Suprapubic skin (tissue), 4 donors: ENCODE results near the gene FNDC3A. TPM values are rescaled to one million over a fixed set of nuclear protein-coding genes. Genes with fewer than 3 reads are reported as not detected.

Source experiments
- DNase-seq, 2 donors: peaks; one replicate each; pipeline ENCODE4 v3.0.0-alpha.2; 2019; ENCODE audit warnings: low spot score in 2 of 2
- H3K27ac ChIP-seq: fragments of 200-600 bp; sonication (generic); one replicate; pipeline ENCODE4 v1.5.1; 2019
- H3K27me3 ChIP-seq: fragments of 200-600 bp; sonication (generic); one replicate; pipeline ENCODE4 v1.5.1; 2019
- H3K36me3 ChIP-seq: fragments of 200-600 bp; sonication (generic); one replicate; pipeline ENCODE4 v1.5.1; 2019
- H3K4me1 ChIP-seq: fragments of 200-600 bp; sonication (generic); one replicate; pipeline ENCODE4 v1.5.1; 2019
- H3K4me3 ChIP-seq: fragments of 200-600 bp; sonication (generic); one replicate; pipeline ENCODE4 v1.5.1; 2019; ENCODE audit warnings: mild to moderate bottlenecking
- H3K9me3 ChIP-seq: fragments of 200-600 bp; sonication (generic); one replicate; pipeline ENCODE4 v1.5.1; 2019
- EP300 ChIP-seq: sonication (generic); formaldehyde crosslinking; IDR thresholded peaks from one replicate; pipeline ENCODE4 v1.6.1; 2017; ENCODE audit warnings: antibody characterized with exemption
- POLR2A ChIP-seq, 2 donors: fragments of 450-650 bp; IDR thresholded peaks; one replicate each; pipeline ENCODE4 v1.6.1; 2017; ENCODE audit warnings: antibody characterized with exemption in 2 of 2, mild to moderate bottlenecking in 2 of 2, moderate library complexity in 2 of 2
- POLR2AphosphoS5 ChIP-seq, 3 donors: sonication (generic); formaldehyde crosslinking; IDR thresholded peaks; one replicate each; pipeline ENCODE4 v1.6.1; 2017; ENCODE audit warnings: antibody characterized with exemption in 3 of 3
- WGBS: methylation state at CpG from one replicate; pipeline ENCODE4 v1.1.5; 2018; 5-methylcytosine and 5-hydroxymethylcytosine counted together
- total RNA-seq, 4 donors: library from RNA; depleted of rRNA; stranded (reverse); fragments of >200 nt; gene quantifications; one replicate each; pipeline ENCODE4 v1.1.0, GENCODE V29; 2016
- TF ChIP-seq, protein P1 (sequence below), 2 donors: fragments of 200-600 bp in 1 of 2; fragments of 450-650 bp in 1 of 2; sonication (generic) in 1 of 2; IDR thresholded peaks; one replicate each; pipeline ENCODE4 v1.5.1; 2016 to 2019; ENCODE audit warnings: antibody characterized with exemption in 2 of 2, mild to moderate bottlenecking in 1 of 2, moderate library complexity in 1 of 2

FNDC3A gene
- total RNA-seq, 4 donors from 2014 or later = 19.9 to 30.7 (median 24.9) TPM

DNA sequence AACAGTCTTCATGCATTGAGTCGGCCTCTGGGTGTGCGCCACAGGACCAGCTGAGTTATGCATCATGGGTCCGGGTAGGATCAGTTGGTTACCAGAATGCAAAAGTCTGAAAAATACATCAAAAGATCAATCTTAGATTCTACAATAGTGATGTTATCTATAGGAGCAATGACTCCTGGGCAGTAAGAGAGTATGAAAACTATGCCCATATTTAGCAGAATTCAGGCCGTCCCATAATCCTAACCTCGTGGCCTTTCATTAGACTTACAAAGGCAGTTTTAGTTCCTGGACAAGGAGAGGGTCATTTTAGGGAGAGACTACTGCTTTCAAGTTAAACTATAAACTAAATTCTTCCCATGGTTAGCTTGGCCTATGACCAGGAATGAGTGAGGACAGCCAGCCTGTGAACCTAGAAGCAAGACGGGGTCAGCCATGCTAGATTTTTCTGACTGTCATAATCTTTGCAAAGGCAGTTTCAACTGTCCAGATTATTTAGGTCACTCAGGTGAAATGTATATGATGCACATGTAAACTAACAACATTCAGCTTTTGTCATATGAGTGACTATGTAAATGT lies 260.2 kb downstream of the FNDC3A start:
- DNase-seq = no peak
- TF ChIP-seq EP300 (no peak), POLR2A (IDR thresholded peaks at IDR 0.05) (no peak), POLR2AphosphoS5 (IDR thresholded peaks at IDR 0.05) (no peak)
- TF ChIP-seq, protein P1, sequence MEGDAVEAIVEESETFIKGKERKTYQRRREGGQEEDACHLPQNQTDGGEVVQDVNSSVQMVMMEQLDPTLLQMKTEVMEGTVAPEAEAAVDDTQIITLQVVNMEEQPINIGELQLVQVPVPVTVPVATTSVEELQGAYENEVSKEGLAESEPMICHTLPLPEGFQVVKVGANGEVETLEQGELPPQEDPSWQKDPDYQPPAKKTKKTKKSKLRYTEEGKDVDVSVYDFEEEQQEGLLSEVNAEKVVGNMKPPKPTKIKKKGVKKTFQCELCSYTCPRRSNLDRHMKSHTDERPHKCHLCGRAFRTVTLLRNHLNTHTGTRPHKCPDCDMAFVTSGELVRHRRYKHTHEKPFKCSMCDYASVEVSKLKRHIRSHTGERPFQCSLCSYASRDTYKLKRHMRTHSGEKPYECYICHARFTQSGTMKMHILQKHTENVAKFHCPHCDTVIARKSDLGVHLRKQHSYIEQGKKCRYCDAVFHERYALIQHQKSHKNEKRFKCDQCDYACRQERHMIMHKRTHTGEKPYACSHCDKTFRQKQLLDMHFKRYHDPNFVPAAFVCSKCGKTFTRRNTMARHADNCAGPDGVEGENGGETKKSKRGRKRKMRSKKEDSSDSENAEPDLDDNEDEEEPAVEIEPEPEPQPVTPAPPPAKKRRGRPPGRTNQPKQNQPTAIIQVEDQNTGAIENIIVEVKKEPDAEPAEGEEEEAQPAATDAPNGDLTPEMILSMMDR (IDR thresholded peaks at IDR 0.05) = no peak
- Histone ChIP-seq H3K4me3 (no peak overlapping the region), H3K27ac (no peak overlapping the region), H3K9me3 (no peaks in the 10 kb centered on the region), H3K27me3 (no peaks in the 10 kb centered on the region), H3K36me3 (no peaks in the 10 kb centered on the region), H3K4me1 (no peaks in the 10 kb centered on the region)
- WGBS = 92% methylated on average over 6 of the region's 6 CpGs

DNA sequence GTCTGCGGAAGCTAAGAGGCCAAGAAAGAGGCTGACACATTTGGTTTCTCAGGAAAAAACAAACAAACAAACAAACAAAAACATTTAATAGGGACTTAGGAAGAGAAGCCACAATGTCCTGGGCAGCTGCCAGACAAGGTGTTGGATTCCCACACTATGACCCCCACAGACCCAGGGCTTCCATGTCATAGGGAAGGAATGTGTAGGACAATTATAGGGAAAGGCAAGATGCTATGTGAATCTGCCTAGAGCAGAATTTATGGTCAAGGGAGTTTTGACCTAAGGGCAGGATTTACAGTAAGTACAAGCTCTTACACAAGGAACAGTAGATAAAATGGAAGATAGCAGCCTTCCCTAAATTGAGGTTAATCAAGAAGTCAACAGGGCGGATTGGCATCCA lies 262.9 kb downstream of the FNDC3A start:
- no peaks in the 10 kb centered on the region for H3K36me3 ChIP-seq
- WGBS = 90% methylated on average over 2 of the region's 2 CpGs
- no peaks in the 10 kb centered on the region for H3K9me3 ChIP-seq
- TF ChIP-seq EP300 = no peak
- TF ChIP-seq, protein P1 (IDR thresholded peaks at IDR 0.05) = no peak
- TF ChIP-seq POLR2AphosphoS5 (IDR thresholded peaks at IDR 0.05) = no peak
- TF ChIP-seq POLR2A (IDR thresholded peaks at IDR 0.05) = no peak
- no peaks in the 10 kb centered on the region for H3K27me3 ChIP-seq
- no peaks in the 10 kb centered on the region for H3K4me1 ChIP-seq
- no peak overlapping the region for H3K27ac ChIP-seq
- H3K4me3 ChIP-seq = no peak overlapping the region
- DNase-seq = no peak

DNA sequence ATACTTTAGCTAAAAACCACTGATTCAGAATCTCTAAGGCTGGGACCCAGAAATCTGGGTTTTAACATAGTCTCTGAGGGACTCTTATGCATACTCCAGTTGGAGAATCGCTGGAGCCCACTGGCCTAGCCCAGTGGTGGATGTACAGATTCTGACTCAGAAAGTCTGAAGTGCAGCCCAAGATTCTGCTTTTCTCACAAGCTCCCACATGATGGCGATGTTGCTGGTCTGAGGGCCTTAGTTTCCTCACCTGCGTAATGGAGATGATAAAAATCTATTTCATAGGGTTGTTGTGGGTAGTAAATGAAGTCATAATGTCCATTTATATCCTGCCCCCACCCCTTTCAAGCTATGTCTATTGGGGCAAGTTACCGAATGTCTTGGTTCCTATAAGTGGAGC lies 264.3 kb downstream of the FNDC3A start:
- H3K9me3 ChIP-seq = no peaks in the 10 kb centered on the region
- 49% methylated on average over 4 of the region's 4 CpGs for WGBS
- DNase-seq = no peak
- H3K4me1 ChIP-seq = no peaks in the 10 kb centered on the region
- H3K36me3 ChIP-seq = no peaks in the 10 kb centered on the region
- H3K27ac ChIP-seq = no peak overlapping the region
- TF ChIP-seq, protein P1 (IDR thresholded peaks at IDR 0.05) = no peak
- TF ChIP-seq POLR2A (IDR thresholded peaks at IDR 0.05) (no peak), POLR2AphosphoS5 (IDR thresholded peaks at IDR 0.05) (no peak), EP300 (no peak)
- H3K4me3 ChIP-seq = no peak overlapping the region
- H3K27me3 ChIP-seq = no peaks in the 10 kb centered on the region

DNA sequence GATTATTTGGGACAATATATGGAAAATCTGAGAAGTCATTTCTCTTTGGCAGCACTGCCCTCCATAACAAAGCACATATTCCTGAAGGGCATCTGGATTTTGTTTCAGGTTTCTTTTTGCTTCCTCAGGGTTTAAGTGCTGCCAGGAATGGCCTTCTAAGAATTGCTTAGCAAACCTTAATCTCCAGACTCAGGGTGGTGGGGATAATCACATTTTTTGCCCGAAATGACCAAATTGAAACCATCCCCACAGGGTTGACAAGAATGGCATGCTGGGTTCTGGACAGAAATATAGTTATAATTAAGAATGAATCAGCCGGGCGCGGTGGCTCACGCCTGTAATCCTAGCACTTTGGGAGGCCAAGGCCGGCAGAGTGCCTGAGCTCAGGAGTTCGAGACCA lies 265.6 kb downstream of the FNDC3A start:
- no peaks in the 10 kb centered on the region for H3K9me3 ChIP-seq
- no peak overlapping the region for H3K4me3 ChIP-seq
- no peak overlapping the region for H3K27ac ChIP-seq
- TF ChIP-seq EP300 = no peak
- no peak for TF ChIP-seq POLR2AphosphoS5 (IDR thresholded peaks at IDR 0.05)
- no peak for TF ChIP-seq POLR2A (IDR thresholded peaks at IDR 0.05)
- TF ChIP-seq, protein P1 (IDR thresholded peaks at IDR 0.05) = no peak
- no peaks in the 10 kb centered on the region for H3K27me3 ChIP-seq
- H3K4me1 ChIP-seq = no peaks in the 10 kb centered on the region
- no peak for DNase-seq
- no peaks in the 10 kb centered on the region for H3K36me3 ChIP-seq
- 84% methylated on average over 7 of the region's 7 CpGs for WGBS

DNA sequence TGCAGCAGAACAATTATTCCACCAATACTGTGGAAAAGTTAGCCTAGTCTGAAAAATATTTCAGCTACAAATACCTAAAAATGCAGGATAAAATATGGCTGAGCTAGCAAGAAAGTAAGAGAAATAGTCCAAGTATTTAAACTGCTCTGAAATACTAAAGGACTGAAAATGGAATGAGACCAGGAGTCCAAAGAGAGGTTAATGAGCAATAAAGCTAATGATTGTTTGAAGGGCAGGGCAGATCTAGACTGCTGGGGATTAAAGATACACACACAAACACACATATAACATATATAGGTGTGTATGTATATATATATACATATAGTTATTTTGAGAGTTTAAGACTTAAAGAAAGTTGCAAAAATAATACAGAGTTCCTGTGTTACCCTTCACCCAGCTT lies 269.4 kb downstream of the FNDC3A start:
- H3K27me3 ChIP-seq = no peaks in the 10 kb centered on the region
- H3K36me3 ChIP-seq = peaks cover under 1% of the 10 kb centered on the region
- TF ChIP-seq, protein P1 (IDR thresholded peaks at IDR 0.05) = no peak
- no peak for TF ChIP-seq POLR2AphosphoS5 (IDR thresholded peaks at IDR 0.05)
- TF ChIP-seq POLR2A (IDR thresholded peaks at IDR 0.05) = no peak
- no peak for TF ChIP-seq EP300
- H3K9me3 ChIP-seq = no peaks in the 10 kb centered on the region
- H3K27ac ChIP-seq = no peak overlapping the region
- H3K4me3 ChIP-seq = no peak overlapping the region
- no peak for DNase-seq
- H3K4me1 ChIP-seq = peaks cover 20% of the 10 kb centered on the region
